Activated T-cell treated with anti-CD3 and anti-CD28 coated beads, Interleukin-2, amount 50 U/mL, for 4 hours (primary cell): ENCODE results near the gene EXOG. TPM values are rescaled to one million over a fixed set of nuclear protein-coding genes. Genes with fewer than 3 reads are reported as not detected.

Experiments
- ATAC-seq, 2 donors: fragments of 200-7000 bp; cut with Tn5 transposase; one replicate each; pipeline ENCODE4 v1.10.0; 2021
- DNase-seq: peaks from one replicate; pipeline ENCODE4 v3.0.0-alpha.2; 2020
- H3K27me3 Mint-ChIP-seq: one replicate; pipeline ENCODE4 v1.8.0; 2021; ENCODE audit warnings: low read depth, mixed read lengths
- H3K36me3 Mint-ChIP-seq: one replicate; pipeline ENCODE4 v1.8.0; 2022; ENCODE audit warnings: mixed read lengths; ENCODE audit not compliant: insufficient read depth
- H3K4me1 Mint-ChIP-seq: one replicate; pipeline ENCODE4 v1.8.0; 2021; ENCODE audit warnings: low read depth, mixed read lengths
- H3K4me3 Mint-ChIP-seq: one replicate; pipeline ENCODE4 v1.8.0; 2021; ENCODE audit warnings: mild to moderate bottlenecking, moderate library complexity, mixed read lengths
- H3K9me3 Mint-ChIP-seq: one replicate; pipeline ENCODE4 v1.8.0; 2021; ENCODE audit warnings: mixed read lengths
- total RNA-seq, 3 donors: library from RNA; stranded (reverse); gene quantifications; one replicate each; pipeline ENCODE4 v1.2.1, GENCODE V29; 2021

EXOG gene
- total RNA-seq, 3 donors from 2014 or later, result 18.8 to 22.7 (median 21.7) TPM

GRCh38 chr3:38460377-38461270, 35.5 kb upstream of the EXOG start:
- DNase-seq, result no peak
- no peak for ATAC-seq
- no peak overlapping the region for H3K4me3 Mint-ChIP-seq
- H3K4me1 Mint-ChIP-seq, result peaks cover 4% of the 10 kb centered on the region
- H3K27me3 Mint-ChIP-seq, result peaks cover 2% of the 10 kb centered on the region
- H3K9me3 Mint-ChIP-seq, result no peaks in the 10 kb centered on the region
- no peaks in the 10 kb centered on the region for H3K36me3 Mint-ChIP-seq

DNA sequence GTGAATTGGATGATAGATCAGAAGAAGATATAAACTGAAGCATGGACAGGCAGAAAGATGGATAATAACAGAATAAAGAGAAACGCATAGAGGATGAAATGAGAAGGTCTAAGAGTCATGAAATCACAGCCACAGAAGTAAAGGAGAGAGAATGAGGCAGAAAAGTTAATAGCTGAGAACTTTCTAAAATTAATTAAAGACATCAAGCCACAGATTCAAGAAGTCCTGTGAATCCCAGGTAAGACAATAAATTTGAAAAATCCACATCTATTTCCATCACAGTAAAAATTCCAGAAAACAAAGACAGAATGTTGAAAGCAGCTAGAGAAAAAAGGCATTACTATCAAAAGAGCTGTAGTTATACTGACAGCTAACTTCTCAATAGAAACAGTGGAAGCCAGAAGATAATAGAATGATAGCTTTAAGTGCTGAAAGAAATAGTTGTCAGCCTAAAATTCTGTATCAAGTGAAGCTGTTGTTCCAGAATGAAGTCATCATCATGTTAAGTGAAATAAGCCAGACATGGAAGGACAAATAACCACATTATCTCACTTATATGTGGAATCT, 30.5 kb upstream of the EXOG start:
- Mint-ChIP-seq H3K36me3 (peaks cover 6% of the 10 kb centered on the region), H3K9me3 (peaks cover 22% of the 10 kb centered on the region), H3K4me3 (no peak overlapping the region), H3K27me3 (no peaks in the 10 kb centered on the region), H3K4me1 (no peaks in the 10 kb centered on the region)
- ATAC-seq (no peak), DNase-seq (no peak)

DNA sequence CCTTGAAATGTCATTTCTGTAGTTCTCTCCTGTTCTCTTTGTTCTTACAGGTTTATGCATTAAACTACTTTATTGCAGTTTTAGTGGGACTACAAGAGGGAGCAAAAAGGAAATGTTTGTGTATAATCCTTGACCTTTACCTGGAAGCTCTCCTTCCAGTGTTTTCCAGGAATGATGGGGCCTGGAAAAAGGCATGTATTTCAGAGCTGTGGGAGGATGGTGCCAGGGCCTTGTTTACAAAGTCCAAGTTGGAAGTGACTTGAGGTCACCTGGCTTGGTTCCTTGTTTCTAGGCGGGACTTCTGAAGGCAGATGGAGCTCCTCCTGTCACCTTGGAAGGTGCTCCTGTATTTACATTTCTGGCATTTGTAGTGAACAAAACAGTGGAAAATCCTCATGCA, 27.4 kb upstream of the EXOG start:
- Mint-ChIP-seq H3K4me1 (peaks cover 12% of the 10 kb centered on the region), H3K9me3 (peaks cover 24% of the 10 kb centered on the region), H3K27me3 (no peaks in the 10 kb centered on the region), H3K4me3 (no peak overlapping the region), H3K36me3 (peaks cover 6% of the 10 kb centered on the region)
- DNase-seq, result no peak
- no peak for ATAC-seq

DNA sequence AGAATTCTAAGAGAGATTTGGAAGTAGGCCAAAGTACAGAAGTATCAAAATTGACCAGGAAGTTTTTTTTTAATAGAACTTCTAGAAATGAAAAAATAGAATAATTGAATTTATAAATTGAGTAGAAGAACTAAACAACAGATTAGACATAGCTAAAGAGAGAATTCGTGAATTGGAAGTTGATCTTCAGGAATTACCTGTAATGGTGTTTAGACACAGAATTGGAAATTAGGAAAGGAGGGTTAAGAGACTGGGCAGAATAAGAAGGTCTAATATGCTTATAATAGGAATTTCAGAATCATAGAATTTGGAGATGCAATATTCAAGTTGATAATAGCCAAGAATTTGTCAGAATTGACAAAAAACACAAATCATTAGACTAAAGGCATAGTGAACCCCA, 26.3 kb upstream of the EXOG start:
- H3K4me1 Mint-ChIP-seq, result peaks cover 17% of the 10 kb centered on the region
- ATAC-seq, result no peak

DNA sequence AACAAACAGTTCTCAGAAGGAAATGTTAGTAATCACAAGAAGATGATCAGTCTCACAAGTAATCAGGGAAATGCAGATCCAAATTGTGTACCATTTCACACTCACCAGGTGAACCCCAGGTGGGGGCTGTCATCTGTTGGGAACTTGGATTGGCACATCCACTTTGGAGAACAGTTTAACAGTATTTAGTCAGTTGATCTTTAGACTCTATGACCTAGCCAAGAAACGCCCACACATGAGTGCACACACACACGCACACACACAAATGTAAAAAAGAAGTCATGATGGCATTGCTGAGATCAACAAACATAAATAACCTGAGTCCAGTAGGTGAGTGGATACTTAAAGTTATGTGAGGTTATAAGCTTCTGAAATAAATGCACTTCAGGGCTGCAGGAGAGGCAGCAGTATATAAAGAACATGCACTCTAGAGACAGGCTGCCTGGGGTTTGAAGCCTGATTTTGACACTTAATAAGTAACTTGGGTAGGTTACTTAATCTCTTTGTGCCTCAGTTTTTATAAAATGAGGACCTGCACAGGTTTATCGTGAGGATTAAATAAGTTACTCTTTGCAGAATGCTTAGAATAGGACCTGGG, 24.8 kb upstream of the EXOG start:
- ATAC-seq (no peak), DNase-seq (no peak)
- no peaks in the 10 kb centered on the region for H3K27me3 Mint-ChIP-seq

More for the DNA sequence above, 26.3 kb upstream of the EXOG start:
- Mint-ChIP-seq H3K4me3 (no peak overlapping the region), H3K36me3 (peaks cover 6% of the 10 kb centered on the region), H3K27me3 (no peaks in the 10 kb centered on the region), H3K9me3 (peaks cover 24% of the 10 kb centered on the region)
- DNase-seq, result no peak

GRCh38 chr3:38472342-38472741, 23.8 kb upstream of the EXOG start:
- peaks cover 6% of the 10 kb centered on the region for H3K36me3 Mint-ChIP-seq
- ATAC-seq, result no peak
- H3K9me3 Mint-ChIP-seq, result peaks cover 24% of the 10 kb centered on the region

More for the DNA sequence above, 24.8 kb upstream of the EXOG start:
- H3K4me1 Mint-ChIP-seq, result peaks cover 19% of the 10 kb centered on the region
- peaks cover 24% of the 10 kb centered on the region for H3K9me3 Mint-ChIP-seq
- H3K4me3 Mint-ChIP-seq, result no peak overlapping the region
- peaks cover 6% of the 10 kb centered on the region for H3K36me3 Mint-ChIP-seq

DNA sequence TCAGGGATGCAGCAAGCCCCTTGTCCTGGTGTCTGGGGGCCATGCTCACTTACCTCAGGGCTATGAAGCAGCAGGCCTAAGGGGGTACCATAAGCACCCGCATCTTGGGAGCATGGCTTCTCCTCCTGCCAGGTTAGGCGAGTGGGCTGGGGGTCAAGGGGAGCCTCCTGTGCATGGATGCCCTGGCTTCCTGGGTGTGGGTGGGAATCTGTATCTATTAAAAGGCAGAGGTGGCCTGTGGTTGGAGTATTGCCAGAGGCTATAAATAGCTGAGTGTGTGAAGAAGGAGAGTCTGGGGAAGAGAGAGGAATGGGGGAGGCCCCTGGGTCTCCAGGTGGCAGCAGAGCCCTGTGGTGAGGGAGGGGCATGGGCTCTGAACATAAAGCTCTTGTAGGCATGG, 22.9 kb upstream of the EXOG start:
- Mint-ChIP-seq H3K27me3 (no peaks in the 10 kb centered on the region), H3K9me3 (peaks cover 24% of the 10 kb centered on the region), H3K4me1 (peaks cover 19% of the 10 kb centered on the region), H3K4me3 (no peak overlapping the region), H3K36me3 (peaks cover 6% of the 10 kb centered on the region)
- no peak for DNase-seq
- ATAC-seq, result no peak

More at GRCh38 chr3:38472342-38472741, 23.8 kb upstream of the EXOG start:
- no peaks in the 10 kb centered on the region for H3K27me3 Mint-ChIP-seq
- DNase-seq, result no peak
- H3K4me3 Mint-ChIP-seq, result no peak overlapping the region
- peaks cover 19% of the 10 kb centered on the region for H3K4me1 Mint-ChIP-seq

GRCh38 chr3:38474928-38475605, 21.1 kb upstream of the EXOG start:
- Mint-ChIP-seq H3K4me3 (no peak overlapping the region), H3K9me3 (peaks cover 8% of the 10 kb centered on the region), H3K4me1 (peaks cover 19% of the 10 kb centered on the region), H3K36me3 (peaks cover 3% of the 10 kb centered on the region), H3K27me3 (no peaks in the 10 kb centered on the region)
- DNase-seq, result no peak
- no peak for ATAC-seq

GRCh38 chr3:38475716-38476115, 20.4 kb upstream of the EXOG start:
- no peak overlapping the region for H3K4me3 Mint-ChIP-seq

DNA sequence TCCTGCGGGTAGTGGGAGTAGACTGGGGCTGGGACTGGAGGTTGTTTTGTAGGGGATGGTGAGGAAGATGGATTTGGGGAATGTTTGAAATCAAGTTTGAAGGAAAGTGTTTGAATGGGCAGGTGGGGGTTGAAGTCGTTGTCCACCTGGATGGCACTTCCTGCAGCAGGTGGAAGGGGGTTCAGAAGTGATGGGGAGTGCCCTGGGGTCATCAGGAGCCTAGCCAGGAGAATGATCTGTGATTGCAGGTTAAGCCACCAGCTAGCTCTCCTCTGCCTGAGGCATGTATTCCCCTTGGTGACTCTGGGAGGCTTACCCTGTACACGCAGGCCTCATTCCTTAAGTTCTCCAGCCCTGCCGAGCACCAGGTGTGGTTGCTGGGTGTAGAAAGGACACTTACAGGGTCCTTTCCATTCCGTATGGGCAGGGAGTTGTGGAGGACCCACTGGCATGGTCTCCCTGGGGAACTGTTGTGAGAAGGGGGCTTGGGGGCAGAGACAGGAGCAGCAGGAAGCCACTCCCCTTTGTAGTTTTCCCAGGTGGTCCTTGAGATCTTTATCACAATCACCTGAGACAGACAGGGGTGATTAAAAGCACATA, 19.9 kb upstream of the EXOG start:
- Mint-ChIP-seq H3K4me3 (no peak overlapping the region), H3K4me1 (peaks cover 18% of the 10 kb centered on the region), H3K27me3 (no peaks in the 10 kb centered on the region), H3K36me3 (peaks cover 5% of the 10 kb centered on the region), H3K9me3 (no peaks in the 10 kb centered on the region)
- DNase-seq (no peak), ATAC-seq (no peak)

More at GRCh38 chr3:38475716-38476115, 20.4 kb upstream of the EXOG start:
- peaks cover 19% of the 10 kb centered on the region for H3K4me1 Mint-ChIP-seq
- peaks cover 3% of the 10 kb centered on the region for H3K36me3 Mint-ChIP-seq
- peaks cover 1% of the 10 kb centered on the region for H3K9me3 Mint-ChIP-seq
- no peak for DNase-seq
- H3K27me3 Mint-ChIP-seq, result no peaks in the 10 kb centered on the region
- ATAC-seq, result no peak

- Mint-ChIP-seq H3K9me3 (no peaks in the 10 kb centered on the region), H3K4me3 (no peak overlapping the region), H3K4me1 (peaks cover 14% of the 10 kb centered on the region), H3K36me3 (peaks cover 9% of the 10 kb centered on the region), H3K27me3 (no peaks in the 10 kb centered on the region)
- no peak for ATAC-seq
- no peak for DNase-seq
Observed at GRCh38 chr3:38477057-38477820, 18.9 kb upstream of the EXOG start.

GRCh38 chr3:38477839-38478450, 18.2 kb upstream of the EXOG start:
- peaks cover 12% of the 10 kb centered on the region for H3K36me3 Mint-ChIP-seq
- DNase-seq (no peak), ATAC-seq (no peak)
- peaks cover 11% of the 10 kb centered on the region for H3K4me1 Mint-ChIP-seq
- no peaks in the 10 kb centered on the region for H3K27me3 Mint-ChIP-seq
- H3K9me3 Mint-ChIP-seq, result no peaks in the 10 kb centered on the region
- no peak overlapping the region for H3K4me3 Mint-ChIP-seq

- Mint-ChIP-seq H3K9me3 (no peaks in the 10 kb centered on the region), H3K27me3 (no peaks in the 10 kb centered on the region), H3K4me3 (no peak overlapping the region), H3K4me1 (peaks cover 7% of the 10 kb centered on the region), H3K36me3 (peaks cover 19% of the 10 kb centered on the region)
- ATAC-seq (no peak), DNase-seq (no peak)
Observed at GRCh38 chr3:38478901-38479300, 17.2 kb upstream of the EXOG start.
